ENCODE results near the gene GP1BA.

DNA sequence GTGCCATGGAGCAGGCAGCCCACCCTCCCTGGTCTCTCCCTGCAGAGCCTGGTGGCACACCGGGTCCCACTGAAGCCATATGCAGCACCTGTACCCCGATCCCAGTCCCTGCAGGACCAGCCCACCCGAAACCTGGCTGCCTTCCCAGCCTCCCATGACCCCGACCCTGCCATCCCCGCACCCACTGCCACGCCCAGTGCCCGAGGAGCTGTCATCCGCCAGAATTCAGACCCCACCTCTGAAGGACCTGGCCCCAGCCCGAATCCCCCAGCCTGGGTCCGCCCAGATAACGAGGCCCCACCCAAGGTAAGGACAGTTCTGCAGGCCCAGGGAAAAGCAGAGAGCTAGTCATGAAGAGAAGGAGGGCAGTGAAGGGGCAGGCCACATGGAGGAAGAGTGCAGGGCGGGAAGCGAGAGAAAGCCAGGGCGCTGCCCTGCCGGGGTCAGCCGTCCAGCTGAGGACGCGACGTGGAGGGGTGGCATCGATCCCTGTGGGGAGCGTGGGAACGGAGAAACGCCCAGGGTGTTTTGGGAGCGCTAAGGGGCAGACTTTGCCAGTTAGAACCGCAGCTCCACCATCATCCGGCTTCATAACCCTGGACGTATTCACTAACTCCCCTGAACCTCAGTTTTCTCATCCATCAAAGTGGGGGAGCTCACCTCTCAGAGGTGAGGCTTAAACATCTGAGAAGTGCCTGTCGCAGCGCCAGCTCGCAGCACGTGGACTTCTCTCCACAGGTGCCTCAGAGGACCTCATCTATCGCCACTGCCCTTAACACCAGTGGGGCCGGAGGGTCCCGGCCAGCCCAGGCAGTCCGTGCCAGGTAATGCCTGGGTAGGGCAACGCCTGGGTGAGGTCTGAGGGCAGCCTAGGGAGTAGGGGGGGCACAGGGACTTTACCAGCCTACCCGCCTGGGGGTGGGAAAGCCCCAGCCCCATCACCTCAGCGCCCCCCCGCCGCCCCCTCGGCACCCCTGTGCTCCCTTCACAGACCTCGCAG, 40.4 kb upstream of the GP1BA start:
- TF ChIP-seq, protein P1, sequence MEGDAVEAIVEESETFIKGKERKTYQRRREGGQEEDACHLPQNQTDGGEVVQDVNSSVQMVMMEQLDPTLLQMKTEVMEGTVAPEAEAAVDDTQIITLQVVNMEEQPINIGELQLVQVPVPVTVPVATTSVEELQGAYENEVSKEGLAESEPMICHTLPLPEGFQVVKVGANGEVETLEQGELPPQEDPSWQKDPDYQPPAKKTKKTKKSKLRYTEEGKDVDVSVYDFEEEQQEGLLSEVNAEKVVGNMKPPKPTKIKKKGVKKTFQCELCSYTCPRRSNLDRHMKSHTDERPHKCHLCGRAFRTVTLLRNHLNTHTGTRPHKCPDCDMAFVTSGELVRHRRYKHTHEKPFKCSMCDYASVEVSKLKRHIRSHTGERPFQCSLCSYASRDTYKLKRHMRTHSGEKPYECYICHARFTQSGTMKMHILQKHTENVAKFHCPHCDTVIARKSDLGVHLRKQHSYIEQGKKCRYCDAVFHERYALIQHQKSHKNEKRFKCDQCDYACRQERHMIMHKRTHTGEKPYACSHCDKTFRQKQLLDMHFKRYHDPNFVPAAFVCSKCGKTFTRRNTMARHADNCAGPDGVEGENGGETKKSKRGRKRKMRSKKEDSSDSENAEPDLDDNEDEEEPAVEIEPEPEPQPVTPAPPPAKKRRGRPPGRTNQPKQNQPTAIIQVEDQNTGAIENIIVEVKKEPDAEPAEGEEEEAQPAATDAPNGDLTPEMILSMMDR (IDR thresholded peaks at IDR 0.05; ENCODE audit: control extremely low read depth in 1 of 3, insufficient read depth in 1 of 3, low read depth in 1 of 3, low read length in 3 of 3), result no peak
- TF ChIP-seq GABPA (IDR thresholded peaks at IDR 0.05; ENCODE audit: borderline replicate concordance, insufficient read depth, low read length), result no peak
- no peak for TF ChIP-seq GTF2F1 (IDR thresholded peaks at IDR 0.05; ENCODE audit: borderline replicate concordance, low read depth, low read length)
- TF ChIP-seq EP300 (IDR thresholded peaks at IDR 0.05; ENCODE audit: borderline replicate concordance in 1 of 2, low read depth in 2 of 2, low read length in 2 of 2), result no peak
- TF ChIP-seq POLR2AphosphoS5 (IDR thresholded peaks at IDR 0.05; ENCODE audit: low read depth, low read length), result no peak
- TF ChIP-seq EZH2 (IDR thresholded peaks at IDR 0.05; ENCODE audit: low read depth, low read length, severe bottlenecking), result no peak
- TF ChIP-seq SP1 (IDR thresholded peaks at IDR 0.05; ENCODE audit: low read depth, low read length), result no peak
- TF ChIP-seq POLR2A (IDR thresholded peaks at IDR 0.05; ENCODE audit: control extremely low read depth in 1 of 2, low read depth in 2 of 2, low read length in 2 of 2), result no peak
- TF ChIP-seq JUN (IDR thresholded peaks at IDR 0.05; ENCODE audit: low read depth, low read length), result no peak
- no peak for TF ChIP-seq BRCA1 (IDR thresholded peaks at IDR 0.05; ENCODE audit: low read depth, low read length)
- TF ChIP-seq RFX5 (IDR thresholded peaks at IDR 0.05; ENCODE audit: borderline replicate concordance, low read depth, low read length), result no peak
